HG03103 (cell line): ENCODE measurements around the gene PAFAH1B2.
"Not testable (repeated sequence)": the region's sequence is repeated elsewhere in the genome, so short reads cannot be mapped to it uniquely, and the experiment has no call there.

Experiments used
- ATAC-seq: cut with Tn5 transposase; IDR thresholded peaks from one replicate; pipeline ENCODE4 v1.9.1; 2021; ENCODE audit warnings: low read depth; ENCODE audit not compliant: unreplicated experiment

PAFAH1B2 gene

GRCh38 chr11:117143871-117144476, at the start of gene PAFAH1B2:
Gene PAFAH1B2, plus strand, starts transcription at chr11:117144287. Its CDS starts 8,161 bp downstream, at chr11:117152448.
- ATAC-seq = peak; percentile 88

- no peak for ATAC-seq
Observed at GRCh38 chr11:117094776-117095175, 49.3 kb upstream of the PAFAH1B2 start.

GRCh38 chr11:117095284-117096161, 48.6 kb upstream of the PAFAH1B2 start:
- ATAC-seq = no peak

- ATAC-seq = peak; percentile 37
Observed at GRCh38 chr11:117096201-117096991, 47.7 kb upstream of the PAFAH1B2 start.

- ATAC-seq = no peak
Observed at GRCh38 chr11:117097014-117097388, 47.1 kb upstream of the PAFAH1B2 start.

- ATAC-seq = peak; percentile 13
Observed at GRCh38 chr11:117097389-117098268, 46.5 kb upstream of the PAFAH1B2 start.

GRCh38 chr11:117098269-117099232, 45.5 kb upstream of the PAFAH1B2 start, which contains the start of gene SIK3:
Gene SIK3, minus strand, starts transcription at chr11:117098428. Its CDS starts 13 bp downstream, at chr11:117098415.
- peak; percentile 70 for ATAC-seq

- no peak for ATAC-seq
Observed at GRCh38 chr11:117099696-117100095, 44.4 kb upstream of the PAFAH1B2 start.

GRCh38 chr11:117100556-117100955, 43.5 kb upstream of the PAFAH1B2 start:
- ATAC-seq = no peak

- ATAC-seq = no peak
Observed at GRCh38 chr11:117107701-117108590, 36.1 kb upstream of the PAFAH1B2 start.

GRCh38 chr11:117110294-117110950, 33.7 kb upstream of the PAFAH1B2 start:
- ATAC-seq = no peak

GRCh38 chr11:117112497-117112896, 31.6 kb upstream of the PAFAH1B2 start:
- not testable (repeated sequence) for ATAC-seq

- not testable (repeated sequence) for ATAC-seq
Observed at GRCh38 chr11:117112939-117113338, 31.1 kb upstream of the PAFAH1B2 start.

GRCh38 chr11:117117681-117118080, 26.4 kb upstream of the PAFAH1B2 start:
- ATAC-seq = no peak

- ATAC-seq = no peak
Observed at GRCh38 chr11:117121176-117121575, 22.9 kb upstream of the PAFAH1B2 start.

GRCh38 chr11:117122556-117122955, 21.5 kb upstream of the PAFAH1B2 start:
- no peak for ATAC-seq

GRCh38 chr11:117126223-117126965, 17.7 kb upstream of the PAFAH1B2 start:
- no peak for ATAC-seq
